A673 (cell line): ENCODE data around the gene OSTF1. TPM values are rescaled to one million over a fixed set of nuclear protein-coding genes. Genes with fewer than 3 reads are reported as not detected.

Experiments
- BruUV-seq: library from RNA; stranded (reverse); fragments of 400-500 nt; replicated peaks from 2 replicates; lab custom pipeline; 2021; lab: Mats Ljungman, UMichigan
- CTCF ChIA-PET: fragments of 300-600 bp; sonication (Branson Sonifier 250); formaldehyde crosslinking; loops from one replicate; lab custom pipeline; 2022; ENCODE audit warnings: antibody characterized with exemption; lab: Charles Lee
- POLR2A ChIA-PET: fragments of 300-600 bp; sonication (Branson Sonifier 250); formaldehyde crosslinking; loops from one replicate; lab custom pipeline; 2022; ENCODE audit warnings: antibody characterized with exemption; ENCODE audit not compliant: low non-redundant PET; lab: Charles Lee
- DNase-seq: peaks from one replicate; pipeline ENCODE4 v3.0.0-alpha.2; 2015; ENCODE audit warnings: low spot score
- H3K27ac ChIP-seq: fragments of 200-600 bp; sonication (generic); 2 replicates; pipeline ENCODE4 v1.5.1; 2016; ENCODE audit warnings: mixed run types, low read depth, mild to moderate bottlenecking, mixed read lengths, antibody characterized with exemption, low read length; ENCODE audit not compliant: poor library complexity, severe bottlenecking
- H3K27me3 ChIP-seq: fragments of 200-600 bp; sonication (generic); replicated peaks from 2 replicates; pipeline ENCODE4 v1.6.1; 2017; ENCODE audit warnings: mixed run types, low read depth, mild to moderate bottlenecking, mixed read lengths, antibody characterized with exemption, low read length; ENCODE audit not compliant: insufficient read depth, poor library complexity
- H3K36me3 ChIP-seq: fragments of 200-600 bp; sonication (generic); 2 replicates; pipeline ENCODE4 v1.6.1; 2016; ENCODE audit warnings: mixed run types, mild to moderate bottlenecking, mixed read lengths, antibody characterized with exemption, low read length; ENCODE audit not compliant: insufficient read depth, poor library complexity, severe bottlenecking
- H3K4me1 ChIP-seq: fragments of 200-600 bp; sonication (generic); 2 replicates; pipeline ENCODE4 v1.6.1; 2017; ENCODE audit warnings: mixed run types, mild to moderate bottlenecking, mixed read lengths, antibody characterized with exemption, low read length; ENCODE audit not compliant: insufficient read depth, poor library complexity, severe bottlenecking
- H3K4me3 ChIP-seq: fragments of 200-600 bp; sonication (generic); 2 replicates; pipeline ENCODE4 v1.5.1; 2016; ENCODE audit warnings: low read depth, mixed run types, mild to moderate bottlenecking, mixed read lengths, low read length; ENCODE audit not compliant: poor library complexity, severe bottlenecking
- H3K9me3 ChIP-seq: fragments of 200-600 bp; sonication (generic); 2 replicates; pipeline ENCODE4 v1.6.1; 2016; ENCODE audit warnings: mixed run types, low read depth, mild to moderate bottlenecking, mixed read lengths, antibody characterized with exemption, low read length; ENCODE audit not compliant: poor library complexity, severe bottlenecking
- CTCF ChIP-seq: fragments of 300-800, 200-600 bp; sonication (generic); conservative IDR thresholded peaks from 2 replicates; pipeline ENCODE4 v1.5.1; 2017; ENCODE audit warnings: low read depth, mild to moderate bottlenecking, antibody characterized with exemption, low read length, moderate library complexity, mixed read lengths
- EZH2 ChIP-seq: fragments of 200-600 bp; sonication (generic); IDR thresholded peaks from 2 replicates; pipeline ENCODE4 v1.6.1; 2017; ENCODE audit warnings: borderline replicate concordance, low read depth, mild to moderate bottlenecking, mixed read lengths, antibody characterized with exemption, low read length; ENCODE audit not compliant: poor library complexity, severe bottlenecking
- intact Hi-C: fragments of 100-400 bp; cut with micrococcal nuclease; formaldehyde crosslinking; loops from one replicate; pipeline ENCODE4 v1.10.0; 2022; ENCODE audit not compliant: unreplicated experiment
- total RNA-seq: library from RNA; stranded (reverse); gene quantifications from 2 replicates; pipeline ENCODE4 v1.2.3, GENCODE V29; 2021

OSTF1 gene
- total RNA-seq, 1 experiment from 2014 or later = 2.3 TPM

DNA sequence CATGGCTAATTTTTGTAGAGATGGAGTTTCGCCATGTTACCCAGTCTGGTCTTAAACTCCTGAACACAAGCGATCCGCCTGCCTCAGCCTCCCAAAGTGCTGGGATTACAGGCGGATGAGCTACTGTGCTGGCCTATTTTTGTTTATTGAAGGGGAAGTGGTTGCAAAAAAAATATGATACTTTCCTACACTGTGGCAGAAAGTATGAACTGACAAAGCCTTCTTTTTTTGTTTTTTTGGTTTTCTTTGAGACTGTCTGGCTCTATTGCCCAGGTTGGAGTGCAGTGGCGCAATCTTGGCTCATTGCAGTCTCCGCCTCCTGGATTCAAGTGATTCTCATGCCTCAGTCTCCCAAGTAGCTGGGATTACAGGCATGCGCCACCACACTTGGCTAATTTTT, 50.9 kb downstream of the OSTF1 start:
- Histone ChIP-seq H3K27me3 (no peaks in the 10 kb centered on the region), H3K9me3 (no peaks in the 10 kb centered on the region), H3K4me3 (no peak overlapping the region), H3K4me1 (no peaks in the 10 kb centered on the region), H3K27ac (no peak overlapping the region), H3K36me3 (no peaks in the 10 kb centered on the region)
- POLR2A ChIA-PET = no interaction called here
- DNase-seq = no peak
- intact Hi-C loops = no loop called here
- BruUV-seq = no TSS peak
- TF ChIP-seq EZH2 (no peak), CTCF (no peak)
- CTCF ChIA-PET = no interaction called here

- no TSS peak for BruUV-seq
- Histone ChIP-seq H3K4me3 (no peak overlapping the region), H3K27me3 (no peaks in the 10 kb centered on the region), H3K4me1 (no peaks in the 10 kb centered on the region), H3K27ac (no peak overlapping the region), H3K36me3 (no peaks in the 10 kb centered on the region), H3K9me3 (no peaks in the 10 kb centered on the region)
- no peak for DNase-seq
- intact Hi-C loops = no loop called here
- CTCF ChIA-PET = no interaction called here
- POLR2A ChIA-PET = no interaction called here
- no peak for TF ChIP-seq EZH2
- TF ChIP-seq CTCF = no peak
Observed at GRCh38 chr9:75140261-75140660, 51.9 kb downstream of the OSTF1 start.

DNA sequence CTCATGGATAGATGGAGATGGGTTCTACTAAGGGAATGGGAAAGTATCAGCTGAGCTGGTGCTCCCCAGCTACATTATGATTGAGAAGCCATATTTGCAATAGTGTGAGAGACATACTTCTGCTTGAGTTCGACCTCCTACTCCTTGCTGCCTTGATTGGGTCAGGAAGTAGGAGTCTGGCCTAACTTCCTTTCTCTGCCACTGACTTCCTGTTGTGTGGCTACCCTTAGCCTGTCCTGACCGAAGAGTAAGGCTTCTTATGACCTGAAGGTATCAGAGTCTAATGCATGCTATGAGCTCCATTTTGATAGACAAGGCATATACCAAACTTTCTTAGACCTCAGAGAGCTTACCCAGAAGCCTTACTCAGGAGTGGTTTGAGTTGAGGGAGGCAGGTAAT, 53.9 kb downstream of the OSTF1 start:
- POLR2A ChIA-PET = no interaction called here
- CTCF ChIA-PET = no interaction called here
- no TSS peak for BruUV-seq

More for the DNA sequence above, 53.9 kb downstream of the OSTF1 start:
- H3K4me3 ChIP-seq = no peak overlapping the region
- no peaks in the 10 kb centered on the region for H3K4me1 ChIP-seq
- H3K9me3 ChIP-seq = no peaks in the 10 kb centered on the region
- H3K27ac ChIP-seq = no peak overlapping the region
- TF ChIP-seq EZH2 = no peak
- no peak for TF ChIP-seq CTCF
- no peak for DNase-seq
- H3K36me3 ChIP-seq = no peaks in the 10 kb centered on the region
- intact Hi-C loops = no loop called here
- H3K27me3 ChIP-seq = no peaks in the 10 kb centered on the region
